NCI-H446 (cell line): Measurements from ENCODE around the gene CCDC91.

ENCODE experiments used
- DNase-seq, 2 experiments: peaks; one replicate each; lab custom pipeline; 2025; lab: John Stamatoyannopoulos, UW

Gene CCDC91

DNA sequence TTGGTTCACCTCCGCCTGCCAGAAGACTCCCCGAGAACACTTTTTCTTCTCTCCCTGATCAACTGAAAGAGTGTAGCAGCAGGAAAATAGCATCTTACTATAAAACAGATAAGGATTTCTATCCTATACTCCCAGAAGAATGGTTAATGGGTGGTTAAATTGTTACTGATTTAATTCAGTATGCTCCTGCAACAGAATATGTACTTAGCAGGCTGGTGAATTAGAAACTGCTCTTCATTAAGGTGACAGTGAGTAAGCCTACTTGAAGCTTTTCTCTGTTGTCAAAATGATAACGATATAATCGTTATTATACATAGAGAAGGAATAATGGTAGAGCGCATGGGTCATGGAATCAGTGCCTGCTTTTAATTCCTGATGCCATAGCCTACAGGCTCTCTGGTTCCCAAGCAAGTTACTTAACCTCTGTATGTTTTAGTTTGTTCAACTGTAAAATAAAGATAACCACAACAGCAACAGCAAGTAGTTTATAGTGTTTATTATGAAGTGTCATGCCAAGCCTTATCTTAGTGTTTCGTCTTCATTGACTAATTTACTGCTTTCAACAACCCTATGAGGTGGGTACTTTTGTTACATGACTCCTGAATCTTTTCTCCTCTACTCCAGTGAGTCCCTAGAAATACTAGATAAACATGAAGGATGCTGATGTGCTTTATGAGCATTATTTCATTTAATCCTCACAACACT, 392.6 kb downstream of the CCDC91 start:
- DNase-seq: no peak

DNA sequence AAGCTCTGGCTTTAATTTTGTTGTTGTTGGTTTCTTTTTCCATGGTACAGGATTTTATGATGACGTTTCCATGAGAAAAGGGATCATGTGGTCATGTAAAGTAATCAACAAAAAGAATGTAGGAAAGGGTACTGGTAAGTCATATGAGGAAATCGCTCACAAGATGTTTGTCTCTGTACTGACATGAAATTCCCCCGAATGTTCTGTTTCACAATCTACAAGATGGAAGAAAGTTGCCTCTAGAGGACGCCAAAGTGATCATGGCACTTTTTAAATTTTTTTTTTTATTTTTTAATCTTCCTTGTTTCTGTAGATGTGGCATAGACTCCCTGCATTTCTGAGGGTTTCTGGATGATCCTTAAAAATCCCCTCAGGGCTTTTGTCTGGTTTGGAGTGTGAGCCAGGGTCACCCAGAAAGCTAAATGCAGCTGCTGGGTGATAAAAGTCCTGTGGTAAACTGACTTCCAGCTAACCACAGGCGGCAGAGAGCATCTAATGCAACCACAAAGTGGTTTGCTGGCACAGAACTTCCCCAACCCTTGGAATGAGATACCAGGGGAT, 393.5 kb downstream of the CCDC91 start:
- no peak for DNase-seq

DNA sequence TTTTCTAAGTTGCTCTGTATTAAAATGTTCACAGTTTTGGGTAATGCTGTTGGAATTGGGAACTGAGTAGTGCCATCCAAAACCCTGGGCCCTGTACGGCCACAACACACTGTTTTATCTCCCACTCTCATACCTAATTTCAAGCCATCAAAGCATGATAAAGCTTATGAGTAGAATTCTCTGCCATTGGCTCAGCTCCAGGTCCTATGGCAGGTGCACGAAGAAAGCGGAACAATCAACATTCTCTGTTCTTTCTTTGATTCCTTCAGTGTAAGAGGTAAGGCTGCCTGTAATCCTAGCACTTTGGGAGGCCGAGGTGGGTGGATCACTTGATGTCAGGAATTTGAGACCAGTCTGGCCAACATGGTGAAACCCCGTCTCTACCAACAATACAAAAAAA, 394.9 kb downstream of the CCDC91 start:
- DNase-seq: no peak

DNA sequence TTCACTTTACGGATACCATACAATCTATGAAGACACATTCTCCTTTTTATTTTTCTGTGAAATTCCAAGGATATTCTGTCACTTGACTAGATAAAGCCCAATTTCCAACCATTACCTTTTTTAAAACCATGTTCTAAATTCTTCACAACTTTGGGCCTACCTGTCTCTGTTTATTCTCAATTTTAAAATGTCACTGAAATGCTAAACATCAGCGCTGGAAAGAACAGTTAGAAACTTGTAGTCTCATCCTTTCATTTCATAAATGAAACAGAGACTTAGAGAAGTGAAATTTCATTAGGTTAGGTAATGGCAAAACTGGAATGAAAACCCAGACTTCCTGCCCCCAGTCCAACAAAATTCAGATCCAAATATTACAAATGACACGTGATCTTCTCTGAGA, 396.2 kb downstream of the CCDC91 start:
- DNase-seq: no peak

DNA sequence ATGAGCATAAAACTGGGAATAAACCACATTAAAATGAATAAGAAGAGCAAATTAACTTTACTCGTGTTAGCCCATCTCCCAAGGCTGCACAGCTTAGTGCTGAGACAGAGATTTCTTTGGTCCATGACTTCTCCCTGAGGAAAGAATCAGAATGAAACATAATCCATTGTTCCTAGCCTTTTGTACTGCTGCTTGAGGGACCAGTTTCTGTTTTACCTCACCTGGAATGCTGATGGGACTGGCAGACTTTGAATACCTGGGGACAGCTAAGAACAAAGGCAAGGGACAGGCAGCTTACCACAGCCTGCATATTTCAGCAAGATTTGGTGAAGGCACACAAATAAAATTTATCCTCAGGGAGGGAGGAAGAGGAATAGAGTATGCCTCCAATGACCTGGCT, 401.6 kb downstream of the CCDC91 start:
- DNase-seq: no peak
